KMS-11 (cell line): ENCODE results near the gene ENOSF1.

ENCODE experiments used
- H2AFZ ChIP-seq: fragments of 200-600 bp; sonication (generic); 2 replicates; pipeline ENCODE4 v1.6.1; 2016; ENCODE audit warnings: antibody characterized with exemption, mixed run types, low read depth
- H3K27ac ChIP-seq: fragments of 200-600 bp; sonication (generic); 2 replicates; pipeline ENCODE4 v1.6.1; 2016; ENCODE audit warnings: mild to moderate bottlenecking, mixed run types
- H3K27me3 ChIP-seq: fragments of 200-600 bp; sonication (generic); 2 replicates; pipeline ENCODE4 v1.6.1; 2017; ENCODE audit warnings: mild to moderate bottlenecking, low read depth, mixed run types, moderate library complexity; ENCODE audit not compliant: insufficient read depth
- H3K36me3 ChIP-seq: fragments of 200-600 bp; sonication (generic); 2 replicates; pipeline ENCODE4 v1.6.1; 2017; ENCODE audit warnings: mild to moderate bottlenecking, mixed run types; ENCODE audit not compliant: insufficient read depth
- H3K4me1 ChIP-seq: fragments of 200-600 bp; sonication (generic); 2 replicates; pipeline ENCODE4 v1.6.1; 2016; ENCODE audit warnings: mild to moderate bottlenecking, low read depth, mixed run types; ENCODE audit not compliant: poor library complexity, severe bottlenecking
- H3K4me2 ChIP-seq: fragments of 200-600 bp; sonication (generic); 2 replicates; pipeline ENCODE4 v1.7.0; 2016; ENCODE audit warnings: mild to moderate bottlenecking, mixed run types
- H3K4me3 ChIP-seq: fragments of 200-600 bp; sonication (generic); IDR thresholded peaks from 2 replicates; pipeline ENCODE4 v1.6.1; 2017; ENCODE audit warnings: low read depth, low read length, mixed read lengths; ENCODE audit not compliant: insufficient read depth
- H3K79me2 ChIP-seq: fragments of 200-600 bp; sonication (generic); 2 replicates; pipeline ENCODE4 v1.6.1; 2016; ENCODE audit warnings: low read depth, mixed run types; ENCODE audit not compliant: insufficient read depth
- H3K9ac ChIP-seq: fragments of 200-600 bp; sonication (generic); 2 replicates; pipeline ENCODE4 v1.6.1; 2016; ENCODE audit warnings: mild to moderate bottlenecking, mixed run types
- H4K20me1 ChIP-seq: fragments of 200-600 bp; sonication (generic); 2 replicates; pipeline ENCODE4 v1.6.1; 2016; ENCODE audit warnings: mild to moderate bottlenecking, mixed run types; ENCODE audit not compliant: insufficient read depth
- TF ChIP-seq, protein P1 (sequence below): fragments of 200-600 bp; sonication (generic); conservative IDR thresholded peaks from 2 replicates; pipeline ENCODE4 v1.6.1; 2017; ENCODE audit warnings: low read depth, mild to moderate bottlenecking, antibody characterized with exemption, low read length, moderate library complexity, mixed read lengths

ENOSF1 gene

DNA sequence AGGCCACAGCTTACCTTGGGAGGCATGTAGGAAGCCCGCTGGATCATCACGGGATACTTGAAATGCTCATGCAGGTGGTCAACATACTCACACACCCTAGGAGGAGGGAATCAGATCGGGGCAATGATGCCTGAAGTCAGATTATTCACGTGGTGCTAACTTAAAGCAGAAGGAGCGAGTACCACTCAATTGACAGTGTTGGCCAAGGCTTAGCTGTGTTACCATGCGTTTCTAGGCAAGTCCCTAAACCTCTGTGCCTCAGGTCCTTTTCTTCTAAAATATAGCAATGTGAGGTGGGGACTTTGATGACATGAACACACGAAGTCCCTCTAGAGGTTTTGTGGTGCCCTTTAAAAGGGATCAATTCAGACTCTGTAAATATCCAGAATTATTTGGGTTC lies 37.1 kb downstream of the ENOSF1 start:
- Histone ChIP-seq H3K36me3 (0 out of 2 replicates have a peak, but pooled peaks cover 5% of the 10 kb centered on the region), H3K27ac (no peak overlapping the region), H3K4me3 (no peak overlapping the region)

DNA sequence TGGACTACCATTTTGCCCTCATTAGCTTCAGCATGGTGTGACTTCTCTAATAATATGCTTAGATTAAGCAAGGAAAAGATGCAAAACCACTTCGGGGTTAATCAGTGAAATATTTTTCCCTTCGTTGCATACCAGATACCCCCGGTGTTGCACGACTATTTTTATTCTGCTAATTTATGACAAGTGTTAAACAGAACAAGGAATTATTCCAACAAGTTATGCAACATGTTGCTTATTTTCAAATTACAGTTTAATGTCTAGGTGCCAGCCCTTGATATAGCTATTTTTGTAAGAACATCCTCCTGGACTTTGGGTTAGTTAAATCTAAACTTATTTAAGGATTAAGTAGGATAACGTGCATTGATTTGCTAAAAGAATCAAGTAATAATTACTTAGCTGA lies 38.7 kb downstream of the ENOSF1 start:
- Histone ChIP-seq H3K4me2 (no peak overlapping the region), H4K20me1 (no peaks in the 10 kb centered on the region), H2AFZ (no peak overlapping the region), H3K9ac (no peak overlapping the region), H3K4me3 (no peak overlapping the region), H3K79me2 (peaks cover under 1% of the 10 kb centered on the region; the same call in 1 of the 2 replicates), H3K27me3 (no peaks in the 10 kb centered on the region), H3K27ac (no peak overlapping the region), H3K36me3 (peaks cover 8% of the 10 kb centered on the region; the same call in 1 of the 2 replicates), H3K4me1 (peaks cover 19% of the 10 kb centered on the region)
- TF ChIP-seq, protein P1, sequence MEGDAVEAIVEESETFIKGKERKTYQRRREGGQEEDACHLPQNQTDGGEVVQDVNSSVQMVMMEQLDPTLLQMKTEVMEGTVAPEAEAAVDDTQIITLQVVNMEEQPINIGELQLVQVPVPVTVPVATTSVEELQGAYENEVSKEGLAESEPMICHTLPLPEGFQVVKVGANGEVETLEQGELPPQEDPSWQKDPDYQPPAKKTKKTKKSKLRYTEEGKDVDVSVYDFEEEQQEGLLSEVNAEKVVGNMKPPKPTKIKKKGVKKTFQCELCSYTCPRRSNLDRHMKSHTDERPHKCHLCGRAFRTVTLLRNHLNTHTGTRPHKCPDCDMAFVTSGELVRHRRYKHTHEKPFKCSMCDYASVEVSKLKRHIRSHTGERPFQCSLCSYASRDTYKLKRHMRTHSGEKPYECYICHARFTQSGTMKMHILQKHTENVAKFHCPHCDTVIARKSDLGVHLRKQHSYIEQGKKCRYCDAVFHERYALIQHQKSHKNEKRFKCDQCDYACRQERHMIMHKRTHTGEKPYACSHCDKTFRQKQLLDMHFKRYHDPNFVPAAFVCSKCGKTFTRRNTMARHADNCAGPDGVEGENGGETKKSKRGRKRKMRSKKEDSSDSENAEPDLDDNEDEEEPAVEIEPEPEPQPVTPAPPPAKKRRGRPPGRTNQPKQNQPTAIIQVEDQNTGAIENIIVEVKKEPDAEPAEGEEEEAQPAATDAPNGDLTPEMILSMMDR, result no peak

More for the DNA sequence above, 37.1 kb downstream of the ENOSF1 start:
- no peaks in the 10 kb centered on the region for H3K27me3 ChIP-seq
- TF ChIP-seq, protein P1, result no peak
- H3K4me2 ChIP-seq, result no peak overlapping the region
- no peaks in the 10 kb centered on the region; the same call in 1 of the 2 replicates for H3K79me2 ChIP-seq
- no peaks in the 10 kb centered on the region for H4K20me1 ChIP-seq
- H3K4me1 ChIP-seq, result peaks cover 19% of the 10 kb centered on the region
- H2AFZ ChIP-seq, result no peak overlapping the region
- no peak overlapping the region for H3K9ac ChIP-seq

DNA sequence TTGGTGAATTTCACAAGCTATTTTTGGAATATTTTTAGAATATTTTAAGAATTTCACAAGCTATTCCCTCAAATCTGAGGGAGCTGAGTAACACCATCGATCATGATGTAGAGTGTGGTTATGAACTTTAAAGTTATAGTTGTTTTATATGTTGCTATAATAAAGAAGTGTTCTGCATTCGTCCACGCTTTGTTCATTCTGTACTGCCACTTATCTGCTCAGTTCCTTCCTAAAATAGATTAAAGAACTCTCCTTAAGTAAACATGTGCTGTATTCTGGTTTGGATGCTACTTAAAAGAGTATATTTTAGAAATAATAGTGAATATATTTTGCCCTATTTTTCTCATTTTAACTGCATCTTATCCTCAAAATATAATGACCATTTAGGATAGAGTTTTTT lies 39.1 kb downstream of the ENOSF1 start:
- Histone ChIP-seq H3K9ac (no peak overlapping the region), H4K20me1 (no peaks in the 10 kb centered on the region), H3K4me3 (no peak overlapping the region), H2AFZ (no peak overlapping the region), H3K36me3 (peaks cover 8% of the 10 kb centered on the region; the same call in 1 of the 2 replicates), H3K4me2 (no peak overlapping the region), H3K4me1 (peaks cover 19% of the 10 kb centered on the region), H3K27ac (no peak overlapping the region), H3K79me2 (peaks cover 5% of the 10 kb centered on the region; the same call in 1 of the 2 replicates), H3K27me3 (no peaks in the 10 kb centered on the region)
- TF ChIP-seq, protein P1, result no peak

DNA sequence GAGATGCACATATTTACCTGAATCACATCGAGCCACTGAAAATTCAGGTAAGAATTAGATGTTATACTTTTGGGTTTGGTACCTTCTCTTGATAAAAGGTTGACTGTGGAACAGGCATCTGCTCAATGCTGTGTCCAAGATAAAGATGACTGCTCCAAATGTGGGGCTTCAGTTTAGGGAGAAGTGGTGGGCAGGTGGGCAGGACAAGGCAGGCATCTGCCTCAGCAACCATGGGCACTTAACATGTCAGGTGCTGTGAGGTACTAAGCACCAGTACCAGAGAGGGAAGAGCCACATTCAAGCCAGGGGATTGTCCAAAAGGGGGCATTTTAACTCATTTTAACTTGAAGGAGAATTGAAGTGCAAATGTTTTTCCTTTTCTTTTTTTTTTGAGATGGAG lies 41.0 kb downstream of the ENOSF1 start:
- Histone ChIP-seq H3K4me1 (peaks cover under 1% of the 10 kb centered on the region), H3K9ac (no peak overlapping the region), H2AFZ (no peak overlapping the region), H3K79me2 (peaks cover 18% of the 10 kb centered on the region), H3K36me3 (peaks cover 8% of the 10 kb centered on the region; the same call in 1 of the 2 replicates), H3K4me2 (no peak overlapping the region), H3K27me3 (no peaks in the 10 kb centered on the region), H3K4me3 (no peak overlapping the region), H4K20me1 (no peaks in the 10 kb centered on the region), H3K27ac (no peak overlapping the region)
- TF ChIP-seq, protein P1, result no peak
